OCI-LY1 (cell line): Measurements from ENCODE around the gene SKAP2.

Experiments
- CTCF ChIP-seq: fragments of 200-600 bp; sonication (generic), shearing (Covaris generic); IDR thresholded peaks from 2 replicates; pipeline ENCODE4 v1.5.1; 2017; ENCODE audit warnings: mild to moderate bottlenecking, antibody characterized with exemption, low read length, moderate library complexity, mixed read lengths
- EZH2 ChIP-seq: fragments of 200-600 bp; sonication (generic), shearing (Covaris generic); IDR thresholded peaks from 2 replicates; pipeline ENCODE4 v1.8.0; 2017; ENCODE audit warnings: borderline replicate concordance, mixed run types, mild to moderate bottlenecking, antibody characterized with exemption, low read length, moderate library complexity, mixed read lengths

- TF ChIP-seq CTCF (peak; percentile 99), EZH2 (no peak)
Observed at GRCh38 chr7:26667514-26668133, 196.8 kb downstream of the SKAP2 start.
